Naive thymus-derived CD8-positive, alpha-beta T cell (primary cell): Measurements from ENCODE around the gene CCHCR1. TPM values are rescaled to one million over a fixed set of nuclear protein-coding genes. Genes with fewer than 3 reads are reported as not detected.
A peak's percentile ranks its signal among the peaks of the same experiment; 100 is the strongest.

Source experiments
- ATAC-seq, 2 donors: fragments of 150-1000 bp; cut with Tn5 transposase in 1 of 2; sonication (Bioruptor Pico), chemical (Tn5 transposase) in 1 of 2; 1 replicate in 1 of 2; 2 replicates in 1 of 2; pipeline ENCODE4 v1.10.0; 2021; ENCODE audit warnings: mild to moderate bottlenecking in 2 of 2, moderate library complexity in 2 of 2
- POLR2A ChIA-PET: fragments of 350-600 bp; sonication (Branson Sonifier 250); formaldehyde crosslinking; loops from one replicate; lab custom pipeline; 2021; ENCODE audit warnings: antibody characterized with exemption; lab: Charles Lee
- DNase-seq, 10 donors: peaks; one replicate each; pipeline versions ENCODE4 v3.0.0 to v3.0.0-alpha.2; 2020 to 2022
- H3K27ac Mint-ChIP-seq, 10 donors: one replicate each; pipeline ENCODE4 v1.8.0; 2020 to 2022; ENCODE audit warnings: mild to moderate bottlenecking in 10 of 10, mixed read lengths in 10 of 10, moderate library complexity in 4 of 10, inconsistent platforms in 1 of 10
- H3K27me3 Mint-ChIP-seq, 5 donors: one replicate each; pipeline ENCODE4 v1.8.0; 2021 to 2022; ENCODE audit warnings: mixed read lengths in 5 of 5
- H3K36me3 Mint-ChIP-seq, 3 donors: one replicate each; pipeline ENCODE4 v1.8.0; 2020 to 2022; ENCODE audit warnings: mixed read lengths in 3 of 3, mild to moderate bottlenecking in 2 of 3, inconsistent platforms in 1 of 3
- H3K4me1 Mint-ChIP-seq, 4 donors: one replicate each; pipeline ENCODE4 v1.8.0; 2021 to 2022; ENCODE audit warnings: mixed read lengths in 4 of 4
- H3K4me3 Mint-ChIP-seq, 10 donors: one replicate each; pipeline ENCODE4 v1.8.0; 2020 to 2022; ENCODE audit warnings: mild to moderate bottlenecking in 10 of 10, mixed read lengths in 10 of 10, moderate library complexity in 6 of 10, inconsistent platforms in 1 of 10
- H3K9me3 Mint-ChIP-seq, 9 donors: one replicate each; pipeline ENCODE4 v1.8.0; 2020 to 2022; ENCODE audit warnings: mixed read lengths in 9 of 9, mild to moderate bottlenecking in 3 of 9, inconsistent platforms in 1 of 9, moderate library complexity in 1 of 9
- polyA plus RNA-seq, 3 donors: library from polyadenylated mRNA; unstranded; fragments of 300-500 nt; fragmentation: Illumina TruSeq; gene quantifications; one replicate each; pipeline ENCODE4 v1.2.3, GENCODE V29; 2021
- total RNA-seq, 8 experiments: library from RNA in 2 of 8; stranded (reverse) in 2 of 8; gene quantifications; one replicate each; pipeline ENCODE4 v1.2.3 and lab custom pipeline; 2021 to 2026

The CCHCR1 gene
- total and polyA plus RNA-seq, 5 experiments from 2014 or later, result 6.3 to 37.8 (median 9.2) TPM

- peaks cover 0 to 4% (median 2%) of the 10 kb centered on the region in 5 donors for H3K27me3 Mint-ChIP-seq
- peaks cover 0 to 2% (median 0%) of the 10 kb centered on the region in 4 donors for H3K4me1 Mint-ChIP-seq
- POLR2A ChIA-PET, result no interaction called here
- H3K36me3 Mint-ChIP-seq, result no peaks in the 10 kb centered on the region
- H3K27ac Mint-ChIP-seq, result peak overlapping the region in 1 of 10 donors; percentile 71
- DNase-seq, result peak in 1 of 10 donors; percentile 34
- H3K9me3 Mint-ChIP-seq, result no peaks in the 10 kb centered on the region
- no peak overlapping the region for H3K4me3 Mint-ChIP-seq
- ATAC-seq, result no peak
Observed at GRCh38 chr6:31121131-31121790, 36.3 kb downstream of the CCHCR1 start.

DNA sequence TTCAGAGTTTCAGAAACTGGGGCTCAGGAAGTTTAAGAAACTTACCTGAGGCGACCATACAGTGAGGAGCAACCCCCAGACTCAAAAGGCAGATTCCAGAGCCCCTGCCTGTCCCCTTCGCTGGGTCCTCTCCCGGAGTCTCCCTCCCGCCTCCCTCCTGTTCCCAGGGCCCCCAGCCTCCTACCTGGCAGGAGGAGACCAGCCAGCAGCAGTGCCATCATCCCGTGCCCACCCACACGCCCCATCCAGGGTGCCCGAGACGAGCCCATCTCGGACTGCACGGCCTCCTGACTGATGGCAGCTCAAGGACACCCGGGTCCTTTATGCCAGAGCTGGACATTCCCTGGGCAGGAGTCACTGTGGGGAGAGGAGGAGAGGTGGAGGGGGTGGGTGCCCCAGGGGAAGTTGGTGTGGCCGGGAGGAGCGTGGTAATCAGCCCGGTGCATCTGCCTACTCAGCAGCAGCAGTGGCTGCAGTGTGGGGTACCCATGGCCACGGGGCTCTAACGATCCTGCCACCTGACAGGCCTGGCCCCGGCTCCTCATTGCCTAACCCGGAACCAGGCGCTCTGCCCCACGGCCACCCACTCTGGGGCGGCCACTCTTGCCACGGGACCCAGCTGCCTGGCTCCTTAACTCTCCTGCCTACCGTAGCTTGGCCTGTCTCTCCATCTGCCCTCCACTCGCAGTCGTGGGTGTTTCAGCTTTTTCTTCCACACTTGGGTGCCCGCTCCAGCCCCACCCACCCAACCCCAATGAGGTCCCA lies 37.3 kb downstream of the CCHCR1 start, which contains the start of gene CDSN:
Gene CDSN, minus strand, starts transcription at position 296 of the 765 bp plus-strand sequence. Its CDS starts 27 bp downstream, at position 269.
- peaks cover 0 to 2% (median under 1%) of the 10 kb centered on the region in 4 donors for H3K4me1 Mint-ChIP-seq
- POLR2A ChIA-PET, result no interaction called here
- DNase-seq (peak in 1 of 10 donors; percentile 21), ATAC-seq (no peak)
- H3K4me3 Mint-ChIP-seq, result no peak within 1 kb of the TSS
- no peaks in the 10 kb centered on the region for H3K9me3 Mint-ChIP-seq
- no peak within 1 kb of the TSS for H3K27ac Mint-ChIP-seq
- H3K36me3 Mint-ChIP-seq, result no peaks in the 10 kb centered on the region
- H3K27me3 Mint-ChIP-seq, result peaks cover 0 to 12% (median 2%) of the 10 kb centered on the region in 5 donors

GRCh38 chr6:31118178-31118577 lies 39.4 kb downstream of the CCHCR1 start:
- Mint-ChIP-seq H3K4me3 (no peak overlapping the region), H3K36me3 (no peaks in the 10 kb centered on the region), H3K9me3 (no peaks in the 10 kb centered on the region), H3K4me1 (peaks cover 3 to 8% (median 4%) of the 10 kb centered on the region in 4 donors), H3K27me3 (peaks cover 0 to 12% (median 2%) of the 10 kb centered on the region in 5 donors), H3K27ac (no peak overlapping the region)
- POLR2A ChIA-PET, result no interaction called here
- no peak for DNase-seq
- ATAC-seq, result no peak

DNA sequence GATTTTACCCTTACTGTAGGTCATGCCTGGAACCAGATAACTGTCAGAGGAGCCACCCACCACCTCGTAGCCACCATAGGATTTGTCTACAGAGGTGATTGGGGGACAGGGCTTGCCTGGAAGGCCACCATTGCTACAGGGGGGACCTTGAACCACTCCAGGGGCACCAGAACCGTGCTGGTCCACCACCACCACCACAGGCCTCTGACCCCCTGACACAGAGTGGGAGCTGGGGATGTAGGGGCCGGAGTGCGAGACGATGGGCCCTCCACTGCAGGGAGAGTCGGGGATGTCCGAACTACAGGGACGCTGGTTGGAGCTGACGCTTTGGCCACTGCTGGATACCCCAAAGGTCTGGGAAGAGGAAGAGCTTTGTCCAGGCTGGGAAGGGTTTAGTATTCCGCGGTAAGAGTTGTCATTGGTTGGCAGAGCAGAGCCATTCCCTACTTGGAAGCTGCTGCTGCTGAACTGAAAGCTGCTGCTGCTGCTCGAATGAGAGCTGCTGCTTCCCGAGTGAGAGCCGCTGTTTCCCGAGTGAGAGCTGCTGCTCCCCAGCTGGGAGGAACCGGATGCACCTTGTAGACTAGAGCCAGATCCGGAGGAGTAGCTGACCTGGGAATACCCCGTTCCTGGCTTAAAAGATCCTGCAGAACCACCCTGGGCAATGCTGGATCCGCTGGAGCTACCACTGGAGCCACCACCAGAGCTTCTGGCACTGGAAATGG lies 40.8 kb downstream of the CCHCR1 start:
- ATAC-seq, result no peak
- no peaks in the 10 kb centered on the region for H3K9me3 Mint-ChIP-seq
- DNase-seq, result no peak
- no peaks in the 10 kb centered on the region for H3K36me3 Mint-ChIP-seq
- POLR2A ChIA-PET, result no interaction called here
- H3K4me3 Mint-ChIP-seq, result no peak overlapping the region
- peaks cover 0 to 12% (median 4%) of the 10 kb centered on the region in 5 donors for H3K27me3 Mint-ChIP-seq
- H3K27ac Mint-ChIP-seq, result no peak overlapping the region
- H3K4me1 Mint-ChIP-seq, result peaks cover 3 to 8% (median 4%) of the 10 kb centered on the region in 4 donors

GRCh38 chr6:31115941-31116560 lies 41.6 kb downstream of the CCHCR1 start:
- Mint-ChIP-seq H3K4me1 (peaks cover 3 to 8% (median 4%) of the 10 kb centered on the region in 4 donors), H3K4me3 (no peak overlapping the region), H3K9me3 (no peaks in the 10 kb centered on the region), H3K27ac (no peak overlapping the region), H3K27me3 (peaks cover 0 to 12% (median 5%) of the 10 kb centered on the region in 5 donors), H3K36me3 (no peaks in the 10 kb centered on the region)
- no peak for ATAC-seq
- POLR2A ChIA-PET, result interaction anchor here (1.2 kb wide), 1 partner anchor 200 kb away, joined by 3 read pairs; no protein-coding TSS in a partner anchor
- DNase-seq, result no peak

DNA sequence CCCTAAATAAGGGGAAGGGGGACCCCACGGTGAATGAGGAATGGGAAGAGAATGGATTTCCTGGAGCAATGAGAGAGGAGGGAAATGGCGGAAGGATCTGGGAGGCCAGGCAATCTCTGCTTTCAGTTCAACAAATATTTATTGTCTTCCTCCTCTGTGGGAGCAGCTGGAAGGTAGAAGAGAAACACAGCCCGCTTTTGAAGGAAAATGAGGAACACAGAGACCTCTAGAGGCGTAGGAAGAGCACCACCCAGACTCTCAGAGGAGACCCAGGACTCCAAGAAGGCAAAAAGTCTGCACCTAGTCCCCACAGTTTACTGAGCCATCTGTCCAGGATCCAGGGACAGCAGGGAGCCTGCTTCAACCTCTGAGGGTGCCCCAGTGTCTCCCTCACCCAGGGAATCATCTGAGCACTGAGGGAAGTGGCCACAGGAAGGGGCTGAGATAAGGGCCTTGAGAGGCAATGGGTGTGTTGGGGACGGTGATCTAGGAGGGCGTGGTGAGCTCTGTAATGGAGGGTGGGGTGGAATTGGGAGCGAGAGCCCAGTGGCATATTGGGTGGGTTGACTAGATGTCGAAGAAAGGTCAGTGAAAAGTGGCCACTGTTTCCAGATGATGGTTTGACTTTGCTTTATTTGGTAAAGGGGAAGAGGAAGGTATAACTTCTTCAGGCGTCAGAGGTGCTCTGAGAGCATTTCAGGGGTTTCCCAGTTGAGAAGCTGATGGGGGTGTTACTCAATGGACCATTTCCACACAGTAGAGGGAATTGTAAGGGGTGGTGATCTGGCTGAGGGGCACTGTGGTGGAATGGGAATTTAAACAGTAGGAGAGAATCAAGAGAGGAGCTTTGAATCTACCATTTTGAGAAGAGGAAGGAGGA lies 42.4 kb downstream of the CCHCR1 start:
- Mint-ChIP-seq H3K27ac (peak overlapping the region in 2 of 10 donors; percentile 16 to 21), H3K36me3 (no peaks in the 10 kb centered on the region), H3K27me3 (peaks cover 0 to 12% (median 6%) of the 10 kb centered on the region in 5 donors), H3K4me1 (peaks cover 3 to 8% (median 4%) of the 10 kb centered on the region in 4 donors), H3K9me3 (no peaks in the 10 kb centered on the region), H3K4me3 (no peak overlapping the region)
- ATAC-seq (peak; percentile 63 to 72), DNase-seq (no peak)
- POLR2A ChIA-PET, result interaction anchor here (0.9 to 1.2 kb wide), 4 partner anchors 11 to 200 kb away, joined by 3 to 4 read pairs (median 3); no protein-coding TSS in a partner anchor

DNA sequence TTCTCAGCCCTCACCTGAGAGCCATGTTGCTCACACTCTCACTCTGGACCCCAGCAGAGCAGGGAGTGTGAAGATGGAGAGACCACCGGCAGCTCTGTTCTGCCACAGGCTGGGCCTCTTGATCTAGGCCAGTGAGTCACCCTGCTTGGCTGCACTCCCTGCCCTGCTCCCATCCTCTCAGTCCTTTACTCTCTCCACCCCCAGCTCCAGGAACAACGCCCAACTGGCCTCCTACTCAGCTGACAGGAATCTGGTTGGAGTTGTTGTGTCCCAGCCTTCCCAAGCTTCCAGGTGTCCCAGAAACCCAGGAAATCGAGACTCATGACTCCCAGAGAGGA lies 43.1 kb downstream of the CCHCR1 start, which contains the start of gene PSORS1C1:
Gene PSORS1C1, plus strand, starts transcription at position 260 of the 338 bp plus-strand sequence. CDS start 14,833 bp downstream, outside the sequence.
- POLR2A ChIA-PET, result interaction anchor here (0.9 to 1.2 kb wide), 4 partner anchors 10 to 199 kb away, joined by 3 to 4 read pairs (median 3); no protein-coding TSS in a partner anchor
- ATAC-seq (no peak), DNase-seq (no peak)
- Mint-ChIP-seq H3K9me3 (no peaks in the 10 kb centered on the region), H3K36me3 (no peaks in the 10 kb centered on the region), H3K27me3 (peaks cover 2 to 13% (median 11%) of the 10 kb centered on the region in 5 donors), H3K4me3 (no peak within 1 kb of the TSS), H3K4me1 (peaks cover 3 to 8% (median 4%) of the 10 kb centered on the region in 4 donors), H3K27ac (peak within 1 kb of the TSS in 3 of 10 donors; percentile 16 to 21 (median 20))

DNA sequence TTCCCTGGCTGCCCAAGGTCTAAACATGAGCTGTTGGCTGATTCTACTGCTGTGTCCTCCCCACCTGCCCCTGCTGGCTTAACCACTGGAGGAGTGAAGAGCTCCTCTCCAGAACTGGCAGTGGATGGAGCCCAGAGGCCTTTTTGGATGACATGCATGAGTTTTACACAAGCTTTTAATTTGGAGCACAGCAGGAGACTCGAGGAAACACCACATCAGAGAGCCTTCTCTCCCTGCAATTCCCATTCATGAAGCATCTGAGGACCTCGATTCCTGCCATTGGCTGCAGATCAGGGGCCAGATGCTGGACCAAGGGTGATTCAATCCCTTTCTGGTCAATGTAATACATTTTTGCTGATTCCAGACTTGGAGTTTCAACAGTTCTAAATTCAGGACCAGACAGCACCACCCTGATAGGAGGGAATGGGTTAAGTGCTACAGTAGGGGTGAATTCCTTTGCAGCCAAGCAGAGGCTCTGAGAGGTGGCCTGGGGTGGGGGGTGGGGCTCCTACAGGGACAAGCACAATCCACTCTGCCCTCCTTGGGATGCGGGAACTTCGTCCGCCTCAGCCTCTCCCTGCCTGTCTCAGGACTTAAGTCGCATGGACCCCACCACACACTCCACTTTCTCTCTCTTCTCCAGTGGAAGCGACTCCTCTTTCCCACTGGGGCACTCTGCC lies 43.6 kb downstream of the CCHCR1 start:
- ATAC-seq, result no peak
- Mint-ChIP-seq H3K4me1 (peaks cover 3 to 8% (median 5%) of the 10 kb centered on the region in 4 donors), H3K27ac (peak overlapping the region in 1 of 10 donors; percentile 20), H3K27me3 (peaks cover 2 to 15% (median 12%) of the 10 kb centered on the region in 5 donors), H3K9me3 (no peaks in the 10 kb centered on the region), H3K4me3 (no peak overlapping the region), H3K36me3 (no peaks in the 10 kb centered on the region)
- POLR2A ChIA-PET, result interaction anchor here (0.9 kb wide), 2 partner anchors 16 to 20 kb away, joined by 3 read pairs; no protein-coding TSS in a partner anchor
- DNase-seq, result no peak

DNA sequence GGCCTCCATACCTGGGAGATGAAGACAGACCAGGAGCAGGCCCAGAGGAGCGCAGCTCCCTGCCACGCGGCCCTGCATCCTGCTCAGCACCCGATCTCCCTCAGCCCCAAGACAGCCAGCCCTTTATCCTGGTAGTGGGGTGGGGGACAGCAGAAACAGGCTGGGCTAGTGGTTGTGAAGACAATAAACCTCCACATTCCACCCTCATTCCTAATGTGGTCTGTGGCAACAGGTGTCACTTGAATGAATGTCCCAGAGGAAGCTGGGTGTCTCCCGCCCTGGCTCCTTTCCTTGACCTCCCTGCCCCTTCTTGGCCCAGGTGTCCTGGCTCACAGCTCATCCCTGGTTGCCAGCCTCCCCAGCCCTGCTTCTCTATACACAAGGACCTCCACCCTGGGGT lies 45.1 kb downstream of the CCHCR1 start, which contains the start of gene C6orf15:
Gene C6orf15, minus strand, starts transcription at position 98 of the 400 bp plus-strand sequence. Its CDS starts 20 bp downstream, at position 78.
- Mint-ChIP-seq H3K27ac (peak within 1 kb of the TSS in 4 of 10 donors; percentile 1 to 78 (median 10)), H3K4me3 (no peak within 1 kb of the TSS), H3K27me3 (peaks cover 2 to 15% (median 11%) of the 10 kb centered on the region in 5 donors), H3K4me1 (peaks cover 3 to 8% (median 5%) of the 10 kb centered on the region in 4 donors), H3K36me3 (no peaks in the 10 kb centered on the region), H3K9me3 (no peaks in the 10 kb centered on the region)
- POLR2A ChIA-PET, result interaction anchor here (0.9 kb wide), 1 partner anchor 10 kb away, joined by 3 read pairs; no protein-coding TSS in a partner anchor
- DNase-seq (no peak), ATAC-seq (no peak)

- no peak overlapping the region for H3K27ac Mint-ChIP-seq
- no peaks in the 10 kb centered on the region for H3K36me3 Mint-ChIP-seq
- peaks cover 3 to 8% (median 5%) of the 10 kb centered on the region in 4 donors for H3K4me1 Mint-ChIP-seq
Observed at GRCh38 chr6:31111712-31112111, 45.9 kb downstream of the CCHCR1 start.

More at GRCh38 chr6:31111712-31112111, 45.9 kb downstream of the CCHCR1 start:
- Mint-ChIP-seq H3K27me3 (peaks cover 2 to 15% (median 11%) of the 10 kb centered on the region in 5 donors), H3K9me3 (no peaks in the 10 kb centered on the region), H3K4me3 (no peak overlapping the region)
- ATAC-seq (no peak), DNase-seq (no peak)
- POLR2A ChIA-PET, result interaction anchor here (1.2 kb wide), 1 partner anchor 21 kb away, joined by 4 read pairs; no protein-coding TSS in a partner anchor
